CD4-positive, alpha-beta T cell treated with Interleukin-17A for 1 hour (primary cell): ENCODE measurements around the gene TARS2.

Experiments used
- DNase-seq: peaks from one replicate; pipeline ENCODE4 v3.0.0-alpha.2; 2020

TARS2 gene

GRCh38 chr1:150543500-150544143 is 56.4 kb downstream of the TARS2 start:
- no peak for DNase-seq

GRCh38 chr1:150544204-150544603 is 57.0 kb downstream of the TARS2 start:
- DNase-seq: peak; percentile 9

GRCh38 chr1:150545486-150546032 is 58.3 kb downstream of the TARS2 start:
- no peak for DNase-seq

DNA sequence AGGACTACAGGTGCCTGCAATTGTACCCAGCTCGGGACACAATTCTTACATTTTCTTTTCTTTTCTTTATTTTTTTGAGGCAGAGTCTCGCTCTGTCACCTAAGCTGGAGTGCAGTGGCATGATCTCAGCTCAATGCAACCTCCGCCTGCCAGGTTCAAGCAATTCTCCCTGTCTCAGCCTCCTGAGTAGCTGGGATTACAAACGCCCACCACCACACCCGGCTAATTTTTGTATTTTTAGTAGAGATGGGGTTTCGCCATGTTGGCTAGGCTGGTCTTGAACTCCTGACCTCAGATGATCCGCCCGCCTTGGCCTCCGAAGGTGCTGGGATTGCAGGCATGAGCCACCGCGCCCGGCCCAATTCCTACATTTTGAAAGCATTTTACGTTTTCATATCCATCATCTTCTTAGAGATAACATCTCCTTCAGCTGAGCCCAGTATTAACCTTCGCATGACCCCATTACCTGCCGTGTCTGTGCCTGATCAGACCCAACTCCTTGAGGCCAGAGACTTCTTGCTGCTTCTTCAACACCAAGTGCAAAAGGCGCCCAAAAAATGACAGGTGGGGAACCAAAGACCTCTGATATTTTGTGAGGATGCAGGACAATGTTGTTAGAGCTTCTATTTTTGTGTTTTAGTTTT is 59.2 kb downstream of the TARS2 start:
- DNase-seq: no peak

- DNase-seq: no peak
These were observed 61.1 kb downstream of the TARS2 start for GRCh38 chr1:150548324-150548631.

GRCh38 chr1:150548632-150549495 is 61.6 kb downstream of the TARS2 start, which contains the start of gene ADAMTSL4:
TSS of gene ADAMTSL4 (plus strand) at chr1:150549408. CDS start at chr1:150552289, 2,881 bp downstream.
- peak; percentile 29 for DNase-seq

GRCh38 chr1:150549496-150550221 is 62.4 kb downstream of the TARS2 start:
- peak; percentile 20 for DNase-seq

DNA sequence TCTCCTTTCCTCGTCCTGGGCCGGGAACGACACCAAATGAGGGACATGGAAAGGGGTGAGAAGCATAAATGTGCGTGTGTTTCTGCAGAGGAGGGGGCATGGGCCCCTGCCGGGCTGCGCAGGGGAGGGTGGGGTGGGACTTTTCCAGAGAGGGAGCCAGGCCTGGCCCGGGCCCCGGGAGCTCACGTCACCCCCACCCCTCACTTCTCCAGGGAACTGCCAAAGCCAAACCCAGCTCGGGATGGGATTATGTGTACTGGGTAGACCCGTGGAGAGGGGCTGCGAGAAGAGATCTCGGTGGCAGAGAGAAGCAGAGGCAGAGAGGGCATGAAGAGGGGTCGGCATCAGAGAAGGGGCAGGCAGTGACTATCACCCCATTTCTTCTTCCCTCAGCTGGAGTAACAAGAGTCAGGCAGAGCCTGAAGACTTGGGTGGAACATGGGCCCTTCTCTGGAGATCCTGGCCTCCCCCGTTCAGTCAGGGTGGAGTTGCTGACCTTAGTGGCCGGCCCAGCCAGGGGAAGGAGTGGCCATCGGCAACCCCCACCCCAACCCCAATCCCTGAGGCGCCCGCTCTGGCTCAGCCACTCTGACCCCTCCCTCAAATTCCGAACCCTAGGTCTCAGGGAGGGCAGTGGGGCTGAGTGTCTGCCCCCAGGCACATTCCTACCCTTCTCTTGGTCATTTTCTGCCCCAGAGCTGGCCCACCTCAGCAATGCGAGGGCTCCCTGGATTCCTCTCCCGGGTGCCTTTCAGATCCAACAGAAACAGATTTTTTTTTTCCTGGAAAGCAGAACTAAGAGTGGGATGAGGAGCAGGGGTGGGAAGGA is 63.2 kb downstream of the TARS2 start:
- peak; percentile 14 for DNase-seq

DNA sequence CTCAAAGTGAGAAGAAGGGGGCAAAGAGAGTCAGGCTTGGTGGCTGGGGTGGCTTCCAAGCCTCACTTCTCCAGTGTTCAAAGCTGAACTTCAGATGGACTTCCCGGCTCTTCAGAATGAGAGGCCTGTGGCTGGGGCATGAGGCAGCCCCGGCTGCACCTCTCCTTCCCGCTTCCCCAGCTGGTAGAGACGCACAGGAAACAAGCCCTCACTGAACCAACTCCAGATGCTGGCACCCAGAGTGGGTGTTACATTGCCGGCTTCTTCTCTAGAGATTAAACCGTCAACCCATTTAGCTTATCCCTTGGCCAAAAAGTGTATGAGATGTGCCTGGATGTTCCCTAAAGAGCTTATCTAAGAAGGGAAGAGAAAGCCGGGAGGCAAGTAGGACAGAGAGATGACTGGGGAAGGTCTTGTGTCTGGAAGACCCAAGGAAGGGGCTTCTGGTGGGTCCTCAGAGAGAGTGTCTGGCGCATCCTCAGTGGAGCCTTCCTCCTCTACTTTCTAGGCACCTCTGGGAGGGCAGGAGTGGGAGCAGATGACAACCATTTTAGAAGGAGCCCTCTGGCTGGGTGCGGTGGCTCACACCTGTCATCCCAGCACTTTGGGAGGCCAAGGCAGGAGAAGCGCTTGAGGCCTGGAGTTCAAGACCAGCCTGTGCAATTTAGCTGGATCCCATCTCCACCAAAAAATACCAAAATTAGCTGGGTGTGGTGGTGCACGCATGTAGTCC is 64.0 kb downstream of the TARS2 start:
- DNase-seq: peak; percentile 21

DNA sequence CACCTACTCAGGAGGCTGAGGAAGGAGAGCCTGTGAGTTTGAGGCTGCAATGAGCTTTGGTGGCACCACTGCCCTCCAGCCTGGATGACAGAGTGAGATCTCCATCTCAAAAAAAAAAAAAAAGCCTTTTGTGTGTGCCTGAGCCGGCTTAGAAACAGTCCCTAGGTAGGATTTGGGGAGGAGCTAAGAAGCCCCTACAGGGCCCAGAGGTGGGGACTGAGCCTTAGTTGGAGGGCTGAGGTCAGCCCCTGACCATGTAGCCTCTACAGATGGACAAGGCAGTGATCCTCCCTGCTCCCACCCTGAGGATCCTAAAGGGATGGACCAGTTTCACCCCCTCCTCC is 64.5 kb downstream of the TARS2 start:
- DNase-seq: no peak

- peak; percentile 39 for DNase-seq
These were observed 65.1 kb downstream of the TARS2 start for GRCh38 chr1:150552128-150552910.

DNA sequence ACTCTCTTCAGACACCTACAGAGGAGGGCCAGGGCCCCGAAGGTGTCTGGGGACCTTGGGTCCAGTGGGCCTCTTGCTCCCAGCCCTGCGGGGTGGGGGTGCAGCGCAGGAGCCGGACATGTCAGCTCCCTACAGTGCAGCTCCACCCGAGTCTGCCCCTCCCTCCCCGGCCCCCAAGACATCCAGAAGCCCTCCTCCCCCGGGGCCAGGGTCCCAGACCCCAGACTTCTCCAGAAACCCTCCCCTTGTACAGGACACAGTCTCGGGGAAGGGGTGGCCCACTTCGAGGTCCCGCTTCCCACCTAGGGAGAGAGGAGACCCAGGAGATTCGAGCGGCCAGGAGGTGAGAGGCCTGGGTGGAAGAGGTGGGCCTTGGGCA is 65.7 kb downstream of the TARS2 start:
- DNase-seq: no peak

- DNase-seq: peak; percentile 9
These were observed 66.3 kb downstream of the TARS2 start for GRCh38 chr1:150553392-150554085.

GRCh38 chr1:150554086-150554452 is 66.8 kb downstream of the TARS2 start:
- DNase-seq: no peak

DNA sequence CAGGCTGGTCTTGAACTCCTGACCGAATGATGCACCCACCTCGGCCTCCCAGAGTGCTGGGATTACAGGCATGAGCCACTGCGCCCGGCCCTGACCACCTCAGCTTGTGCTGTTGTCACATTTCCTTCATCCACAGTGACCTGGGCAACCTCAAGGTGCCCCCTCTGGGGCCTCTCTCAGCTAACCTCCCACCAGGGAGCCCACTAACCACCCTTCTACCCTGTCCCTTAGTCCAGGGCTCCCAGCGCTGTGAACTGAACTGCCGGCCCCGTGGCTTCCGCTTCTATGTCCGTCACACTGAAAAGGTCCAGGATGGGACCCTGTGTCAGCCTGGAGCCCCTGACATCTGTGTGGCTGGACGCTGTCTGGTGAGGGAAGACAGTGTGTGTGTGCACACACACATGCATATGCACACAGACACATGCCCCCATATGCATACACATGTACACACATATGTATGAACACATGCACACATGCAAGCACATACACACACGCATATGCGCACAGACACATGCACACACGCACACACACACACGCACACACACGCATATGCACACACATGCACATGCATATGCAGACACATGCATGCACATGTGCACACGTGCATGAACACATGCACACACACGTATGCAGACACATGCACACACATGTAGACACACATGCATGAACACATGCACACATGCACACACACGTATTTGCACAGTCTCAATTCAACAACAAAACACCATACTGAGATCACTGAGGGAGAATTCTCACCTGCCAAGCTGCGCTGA is 68.2 kb downstream of the TARS2 start:
- peak; percentile 16 for DNase-seq

- DNase-seq: peak; percentile 6
These were observed 69.0 kb downstream of the TARS2 start for GRCh38 chr1:150555971-150556865.

DNA sequence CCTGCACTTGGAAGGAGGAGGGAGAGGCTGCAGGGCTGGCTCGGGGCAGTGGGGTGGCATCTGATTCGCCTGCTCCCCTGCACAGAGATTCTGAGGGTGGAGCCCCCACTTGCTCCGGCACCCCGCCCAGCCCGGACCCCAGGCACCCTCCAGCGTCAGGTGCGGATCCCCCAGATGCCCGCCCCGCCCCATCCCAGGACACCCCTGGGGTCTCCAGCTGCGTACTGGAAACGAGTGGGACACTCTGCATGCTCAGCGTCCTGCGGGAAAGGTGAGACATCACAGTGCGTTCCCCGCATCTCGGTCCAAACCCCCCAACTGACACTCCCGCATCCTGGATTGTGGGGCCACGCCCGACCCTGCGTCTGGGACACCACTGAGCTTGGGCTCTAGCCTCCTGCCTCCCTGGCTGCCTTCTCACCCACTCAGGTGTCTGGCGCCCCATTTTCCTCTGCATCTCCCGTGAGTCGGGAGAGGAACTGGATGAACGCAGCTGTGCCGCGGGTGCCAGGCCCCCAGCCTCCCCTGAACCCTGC is 69.9 kb downstream of the TARS2 start:
- peak; percentile 1 for DNase-seq
